Muscle layer of colon (tissue), 2 donors: ENCODE data around the gene GCNT2.
"Not testable (repeated sequence)": the region's sequence is repeated elsewhere in the genome, so short reads cannot be mapped to it uniquely, and the experiment has no call there.

Experiments used
- H3K27ac ChIP-seq: one replicate; pipeline ENCODE4 v1.7.0; 2013; ENCODE audit warnings: low read depth, mild to moderate bottlenecking, low read length, moderate library complexity
- H3K27me3 ChIP-seq, 2 donors: one replicate each; pipeline ENCODE4 v1.7.0; 2013; ENCODE audit warnings: low read length in 2 of 2, mild to moderate bottlenecking in 2 of 2; ENCODE audit not compliant: insufficient read depth in 2 of 2, control insufficient read depth in 1 of 2
- H3K36me3 ChIP-seq: one replicate; pipeline ENCODE4 v1.7.0; 2013; ENCODE audit warnings: mild to moderate bottlenecking, low read length; ENCODE audit not compliant: insufficient read depth
- H3K4me1 ChIP-seq: one replicate; pipeline ENCODE4 v1.7.0; 2013; ENCODE audit warnings: mild to moderate bottlenecking, low read length; ENCODE audit not compliant: insufficient read depth
- H3K4me3 ChIP-seq, 2 donors: one replicate each; pipeline ENCODE4 v1.7.0; 2013; ENCODE audit warnings: low read length in 2 of 2, low read depth in 1 of 2, mild to moderate bottlenecking in 1 of 2, moderate library complexity in 1 of 2
- H3K9ac ChIP-seq: one replicate; pipeline ENCODE4 v1.7.0; 2013; ENCODE audit warnings: low read length
- H3K9me3 ChIP-seq: one replicate; pipeline ENCODE4 v1.7.0; 2013; ENCODE audit warnings: mild to moderate bottlenecking, low read length
- donor health status: abdominal sarcoma.
- donor health status: Adenocarcinoma of cecum.

The GCNT2 gene

DNA sequence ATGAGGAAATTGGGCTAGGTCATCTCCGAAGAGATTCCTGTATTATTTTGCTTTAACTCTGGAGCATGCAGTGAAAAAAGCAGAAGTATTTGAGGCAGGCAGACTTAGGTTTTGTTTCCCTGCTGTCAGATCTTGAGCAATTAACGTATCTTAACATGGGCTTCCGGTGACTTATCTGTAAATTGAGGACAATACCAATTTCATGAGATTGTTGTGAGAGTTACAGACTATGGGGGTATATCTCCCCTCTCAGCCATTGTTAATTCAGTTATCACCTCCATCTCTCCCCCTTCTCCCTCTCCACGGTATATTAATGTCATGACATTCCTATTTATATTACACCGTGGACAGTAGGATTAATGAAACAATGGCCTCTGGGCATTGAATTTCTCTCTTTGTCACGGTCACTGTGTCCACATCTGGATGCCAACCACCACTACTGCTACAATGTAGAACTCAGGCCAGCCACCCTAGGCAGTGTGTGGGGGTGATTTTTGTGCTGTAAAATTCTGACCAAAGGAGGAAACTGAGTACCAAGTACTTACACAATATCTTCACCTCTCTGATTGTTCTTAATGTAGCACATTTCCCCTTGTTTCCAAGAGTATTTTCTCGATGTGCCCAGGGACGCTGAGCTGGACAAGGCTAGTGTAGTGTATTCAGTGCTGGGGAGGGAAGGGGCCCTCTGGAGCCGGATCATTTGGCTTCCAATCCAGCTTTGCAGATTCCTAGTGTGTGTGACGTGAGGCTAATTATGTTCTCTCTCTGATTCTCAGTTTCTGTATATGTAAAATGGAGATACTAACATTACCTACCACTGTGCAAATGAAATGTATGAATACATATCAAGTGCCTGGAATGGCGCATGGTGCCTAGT, 77.2 kb downstream of the GCNT2 start:
- Histone ChIP-seq H3K4me3 (no peak overlapping the region), H3K27ac (peak overlapping the region; percentile 32), H3K9ac (no peak overlapping the region), H3K9me3 (no peaks in the 10 kb centered on the region), H3K4me1 (peaks cover 27% of the 10 kb centered on the region), H3K27me3 (no peaks in the 10 kb centered on the region), H3K36me3 (no peaks in the 10 kb centered on the region)

DNA sequence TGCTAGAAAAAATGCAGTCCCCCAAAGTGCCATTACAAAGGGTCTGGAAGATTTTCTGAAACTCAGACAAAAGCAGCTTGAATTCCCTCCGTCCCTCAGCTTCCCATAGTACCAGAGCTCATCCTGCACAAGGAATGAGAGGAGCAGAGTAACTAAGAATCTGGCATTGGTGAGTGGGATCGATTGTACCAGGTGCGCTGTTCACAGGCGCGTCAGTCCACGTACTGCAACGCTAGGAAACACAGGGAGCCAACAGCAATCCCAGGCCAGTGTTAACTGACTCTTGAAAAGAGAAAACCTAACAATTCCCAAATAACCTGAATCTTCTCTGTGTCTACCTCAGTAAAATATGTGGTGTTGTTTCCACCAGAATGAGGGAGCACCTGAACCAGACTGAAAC, 77.9 kb downstream of the GCNT2 start:
- Histone ChIP-seq H3K27ac (no peak overlapping the region), H3K27me3 (no peaks in the 10 kb centered on the region), H3K9me3 (no peaks in the 10 kb centered on the region), H3K4me3 (no peak overlapping the region), H3K9ac (no peak overlapping the region), H3K36me3 (no peaks in the 10 kb centered on the region), H3K4me1 (peaks cover 27% of the 10 kb centered on the region)

DNA sequence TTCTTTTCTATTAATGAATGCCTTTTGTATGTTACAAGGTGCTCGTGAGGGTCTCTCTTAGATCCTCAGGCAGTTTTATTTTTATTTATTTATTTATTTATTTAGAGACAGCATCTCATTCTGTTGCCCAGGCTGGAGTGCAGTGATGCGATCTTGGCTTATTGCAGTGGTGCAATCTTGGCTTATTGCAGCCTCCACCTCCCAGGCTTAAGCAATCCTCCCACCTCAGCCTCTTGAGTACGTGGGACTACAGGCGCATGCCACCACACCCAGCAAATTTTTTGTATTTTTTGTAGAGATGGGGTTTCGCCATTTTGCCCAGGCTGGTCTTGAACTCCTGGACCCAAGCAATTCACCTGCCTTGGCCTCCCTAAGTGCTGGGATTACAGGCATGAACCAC, 79.5 kb downstream of the GCNT2 start:
- H3K27ac ChIP-seq, H3K9me3 ChIP-seq, H3K36me3 ChIP-seq, H3K27me3 ChIP-seq, H3K9ac ChIP-seq, H3K4me3 ChIP-seq: not testable (repeated sequence)
- H3K4me1 ChIP-seq: peaks cover 27% of the 10 kb centered on the region

DNA sequence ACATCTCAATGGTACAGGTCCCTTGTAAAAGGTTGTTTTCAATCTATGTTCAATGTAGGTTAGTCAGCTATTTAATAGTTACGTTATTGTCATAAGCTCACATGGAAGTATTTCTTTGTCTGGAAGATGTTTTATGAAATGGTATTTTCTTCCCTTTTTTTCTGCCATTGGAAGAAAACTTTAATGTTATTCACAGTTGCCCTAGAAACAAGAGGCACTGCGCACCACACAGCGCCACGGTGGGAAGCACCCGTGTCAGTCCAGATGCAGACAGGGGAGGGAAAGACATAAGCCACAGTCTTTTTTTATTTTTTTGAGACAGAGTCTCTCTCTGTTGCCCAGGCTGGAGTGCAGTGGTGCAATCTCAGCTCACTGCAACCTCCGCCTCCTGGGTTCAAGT, 82.1 kb downstream of the GCNT2 start:
- Histone ChIP-seq H3K27me3 (no peaks in the 10 kb centered on the region), H3K4me1 (peaks cover 16% of the 10 kb centered on the region), H3K9ac (no peak overlapping the region), H3K4me3 (no peak overlapping the region), H3K36me3 (no peaks in the 10 kb centered on the region), H3K9me3 (no peaks in the 10 kb centered on the region), H3K27ac (no peak overlapping the region)

DNA sequence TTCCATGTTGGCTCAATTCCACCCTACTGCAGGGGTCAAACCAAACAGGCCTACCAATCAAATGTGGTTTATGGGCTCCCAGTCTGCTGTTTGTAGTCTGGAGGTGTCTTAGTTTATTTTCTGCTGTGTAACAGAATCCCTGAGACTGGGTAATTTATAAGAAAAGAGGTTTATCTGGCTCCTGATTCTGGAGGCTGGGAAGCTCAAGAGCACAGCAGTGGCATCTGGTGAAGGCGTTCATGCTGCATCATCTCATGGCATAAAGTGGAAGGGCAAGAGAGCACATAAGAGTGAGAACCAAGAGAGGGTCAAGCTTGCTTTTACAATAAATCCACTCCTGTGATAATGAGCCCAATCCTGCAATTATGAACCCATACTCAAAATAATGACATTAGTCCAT, 87.9 kb downstream of the GCNT2 start:
- Histone ChIP-seq H3K36me3 (no peaks in the 10 kb centered on the region), H3K9ac (no peak overlapping the region), H3K9me3 (no peaks in the 10 kb centered on the region), H3K4me3 (no peak overlapping the region), H3K4me1 (peaks cover 43% of the 10 kb centered on the region), H3K27ac (no peak overlapping the region), H3K27me3 (no peaks in the 10 kb centered on the region)

DNA sequence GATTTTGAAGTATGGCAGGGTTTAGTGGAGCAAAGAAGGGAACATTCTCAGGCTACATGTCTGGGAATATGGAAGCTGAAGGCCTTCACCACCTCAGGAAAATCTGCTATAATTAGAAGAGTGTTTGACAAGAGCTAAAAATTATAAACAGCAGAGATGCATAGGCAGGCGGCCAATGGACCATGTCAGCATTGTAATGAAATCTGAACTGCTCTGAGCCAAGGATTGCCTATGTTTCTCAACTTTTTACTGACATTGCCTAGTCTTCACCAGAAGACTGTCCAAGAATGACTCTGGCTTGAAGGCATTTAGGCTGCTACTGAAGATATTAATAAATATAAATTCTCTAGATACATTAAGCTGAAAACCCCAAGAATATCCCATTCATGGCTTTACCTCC, 89.1 kb downstream of the GCNT2 start:
- no peaks in the 10 kb centered on the region for H3K9me3 ChIP-seq
- no peaks in the 10 kb centered on the region for H3K36me3 ChIP-seq
- H3K9ac ChIP-seq: no peak overlapping the region
- no peak overlapping the region for H3K4me3 ChIP-seq
- H3K27me3 ChIP-seq: no peaks in the 10 kb centered on the region
- H3K27ac ChIP-seq: peak overlapping the region; percentile 28
- H3K4me1 ChIP-seq: peaks cover 50% of the 10 kb centered on the region

DNA sequence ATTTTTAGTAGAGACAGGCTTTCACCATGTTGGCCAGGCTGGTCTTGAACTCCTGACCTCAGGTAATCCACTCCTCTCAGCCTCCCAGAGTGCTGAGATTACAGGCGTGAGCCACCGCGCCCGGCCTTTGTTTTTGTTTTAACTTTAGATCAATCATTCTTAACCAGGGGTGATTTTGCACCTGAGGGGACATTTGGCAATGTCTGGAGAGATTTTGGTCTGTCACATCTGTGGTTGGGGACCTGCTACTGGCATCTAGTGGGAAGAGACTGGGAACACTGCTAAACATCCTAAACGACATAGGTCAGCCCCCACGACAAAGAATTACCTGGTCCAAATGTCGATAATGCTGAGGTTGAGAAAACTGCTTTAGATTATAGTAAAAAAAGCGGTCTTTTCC, 91.0 kb downstream of the GCNT2 start:
- Histone ChIP-seq H3K4me1 (peaks cover 50% of the 10 kb centered on the region), H3K27ac (peak overlapping the region; percentile 27), H3K27me3 (no peaks in the 10 kb centered on the region), H3K9ac (no peak overlapping the region), H3K9me3 (no peaks in the 10 kb centered on the region), H3K4me3 (no peak overlapping the region), H3K36me3 (no peaks in the 10 kb centered on the region)

DNA sequence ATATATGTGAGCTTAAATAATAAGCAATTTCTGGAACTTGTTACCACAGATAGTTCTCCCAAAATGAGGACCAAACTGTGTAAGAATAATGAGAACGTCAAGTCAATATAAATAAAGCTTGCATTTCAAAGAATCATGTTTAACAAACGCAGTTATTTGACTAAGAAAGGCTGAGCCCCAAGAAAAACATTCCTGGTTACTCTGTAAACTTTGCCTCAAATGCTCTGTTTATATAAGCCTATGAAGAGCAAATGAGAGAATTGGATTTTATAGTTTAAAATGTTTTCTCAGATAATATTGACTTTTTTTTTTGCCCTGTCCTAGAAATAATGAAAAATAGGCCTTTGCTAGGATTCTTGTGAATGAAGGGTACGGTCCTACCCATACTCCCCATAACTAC, 91.9 kb downstream of the GCNT2 start:
- H3K9me3 ChIP-seq: no peaks in the 10 kb centered on the region
- H3K27ac ChIP-seq: peak overlapping the region; percentile 27
- peaks cover 51% of the 10 kb centered on the region for H3K4me1 ChIP-seq
- H3K27me3 ChIP-seq: no peaks in the 10 kb centered on the region
- H3K36me3 ChIP-seq: no peaks in the 10 kb centered on the region
- H3K4me3 ChIP-seq: no peak overlapping the region
- no peak overlapping the region for H3K9ac ChIP-seq

DNA sequence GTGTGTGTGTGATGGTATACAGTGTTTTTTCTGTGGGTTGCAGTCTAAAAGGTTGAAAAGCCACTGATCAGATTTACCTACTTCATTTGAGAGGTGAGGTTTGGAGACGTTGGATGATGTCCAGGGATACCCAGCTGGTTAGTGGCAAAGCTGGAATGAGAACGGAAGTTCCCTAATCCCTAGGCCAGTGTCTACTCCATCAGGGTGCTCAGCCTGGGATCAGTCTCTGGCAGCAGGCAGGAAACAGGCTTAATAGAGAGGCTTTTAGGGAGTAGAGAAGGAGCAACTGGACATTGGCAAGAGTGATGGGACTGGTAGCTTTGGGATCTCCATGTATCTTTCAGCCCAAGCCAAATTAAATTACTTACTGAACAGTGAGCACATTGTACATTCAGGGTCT, 92.6 kb downstream of the GCNT2 start:
- Histone ChIP-seq H3K9ac (no peak overlapping the region), H3K4me3 (no peak overlapping the region), H3K27ac (peak overlapping the region; percentile 9), H3K9me3 (no peaks in the 10 kb centered on the region), H3K4me1 (peaks cover 51% of the 10 kb centered on the region), H3K36me3 (no peaks in the 10 kb centered on the region), H3K27me3 (no peaks in the 10 kb centered on the region)

DNA sequence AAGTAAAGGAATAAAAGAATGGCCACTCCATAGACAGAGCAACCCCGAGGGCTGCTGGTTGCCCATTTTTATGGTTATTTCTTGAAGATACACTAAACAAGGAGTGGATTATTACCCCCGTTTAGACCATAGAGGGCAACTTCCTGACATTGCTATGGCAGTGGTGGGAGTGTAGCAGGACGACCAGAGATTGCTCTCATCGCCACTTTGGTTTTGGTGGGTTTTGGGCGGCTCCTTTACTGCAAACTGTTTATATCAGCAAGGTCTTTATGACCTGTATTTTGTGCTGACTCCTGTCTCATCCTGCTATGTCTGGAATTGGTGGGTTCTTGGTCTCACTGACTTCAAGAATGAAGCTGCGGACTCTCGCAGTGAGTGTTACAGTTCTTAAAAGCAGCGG, 94.5 kb downstream of the GCNT2 start:
- Histone ChIP-seq H3K9me3 (no peaks in the 10 kb centered on the region), H3K4me1 (peaks cover 31% of the 10 kb centered on the region), H3K36me3 (no peaks in the 10 kb centered on the region), H3K9ac (no peak overlapping the region), H3K27me3 (no peaks in the 10 kb centered on the region), H3K4me3 (peak overlapping the region in 1 of 2 donors; percentile 7), H3K27ac (peak overlapping the region; percentile 9)

DNA sequence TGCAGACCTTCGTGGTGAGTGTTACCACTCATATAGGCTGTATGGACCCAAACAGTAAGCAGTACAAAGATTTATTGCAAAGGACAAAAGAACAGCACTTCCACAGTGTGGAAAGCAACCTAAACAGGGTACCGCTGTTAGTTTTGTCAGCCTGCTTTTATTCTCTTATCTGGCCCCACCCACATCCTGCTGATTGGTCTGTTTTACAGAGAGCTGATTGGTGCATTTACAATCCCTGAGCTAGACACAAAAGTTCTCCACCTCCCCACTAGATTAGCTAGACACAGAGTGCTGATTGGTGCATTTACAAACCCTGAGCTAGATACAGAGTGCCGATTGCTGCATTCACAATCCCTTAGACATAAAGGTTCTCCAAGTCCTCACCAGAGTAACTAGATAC, 95.1 kb downstream of the GCNT2 start:
- H3K27ac ChIP-seq: peak overlapping the region; percentile 9
- H3K27me3 ChIP-seq, H3K9ac ChIP-seq, H3K9me3 ChIP-seq, H3K36me3 ChIP-seq: not testable (repeated sequence)
- H3K4me3 ChIP-seq: peak overlapping the region in 1 of 2 donors; percentile 7
- peaks cover 30% of the 10 kb centered on the region for H3K4me1 ChIP-seq
